ENCODE results near the gene TBC1D2.

Gene TBC1D2

DNA sequence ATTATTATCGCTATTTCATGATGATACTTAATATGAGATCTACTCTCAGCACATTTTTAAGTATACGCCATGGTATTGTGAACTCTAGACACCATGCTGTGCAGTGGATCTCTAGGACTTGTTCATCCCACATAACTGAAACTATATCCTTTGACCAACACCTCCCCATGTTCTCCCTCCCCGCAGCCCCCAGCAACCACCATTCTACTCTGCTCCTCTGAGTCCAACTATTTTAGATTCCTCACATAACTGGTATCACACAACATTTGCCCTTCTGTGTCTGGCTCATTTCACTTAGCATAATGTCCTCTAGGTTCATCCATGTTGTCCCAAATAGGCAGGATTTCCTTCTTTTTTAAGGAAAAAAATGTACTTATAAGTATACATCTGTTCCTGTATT lies 6.6 kb upstream of the TBC1D2 start:
- Histone ChIP-seq H3K9ac (ENCODE audit: low read depth in 1 of 2, low read length in 2 of 2) (no peak overlapping the region), H3K27me3 (ENCODE audit: control insufficient read depth in 1 of 2, insufficient read depth in 2 of 2, low read length in 2 of 2) (no peaks in the 10 kb centered on the region), H3K36me3 (ENCODE audit: control insufficient read depth in 1 of 2, insufficient read depth in 2 of 2, low read length in 2 of 2) (no peaks in the 10 kb centered on the region), H3K27ac (ENCODE audit: low read depth, low read length) (no peak overlapping the region), H3K9me3 (ENCODE audit: control insufficient read depth in 1 of 2, low read length in 2 of 2) (no peaks in the 10 kb centered on the region), H3K4me3 (ENCODE audit: low read depth in 1 of 2, low read length in 2 of 2) (no peak overlapping the region), H3K4me1 (ENCODE audit: control insufficient read depth in 1 of 2, insufficient read depth in 2 of 2, low read length in 2 of 2) (no peaks in the 10 kb centered on the region)

DNA sequence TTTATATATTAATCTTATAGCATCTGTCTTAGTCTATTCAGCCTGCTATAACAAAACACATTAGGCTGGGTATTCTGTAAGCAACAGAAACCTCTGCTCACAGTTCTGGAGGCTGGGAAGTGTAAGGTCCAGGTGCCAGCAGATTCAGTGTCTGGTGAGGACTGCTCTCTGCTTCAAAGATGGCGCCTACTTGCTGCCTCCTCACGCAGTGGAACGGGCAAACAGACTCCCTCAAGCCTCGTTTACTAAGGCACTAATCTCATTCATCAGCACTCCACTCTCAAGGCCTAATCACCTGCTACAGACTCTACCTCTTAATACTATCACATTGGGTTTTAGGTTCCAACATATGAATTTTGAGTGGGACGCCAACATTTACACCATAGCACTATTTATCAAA lies 5.2 kb upstream of the TBC1D2 start:
- Histone ChIP-seq H3K27me3 (ENCODE audit: control insufficient read depth in 1 of 2, insufficient read depth in 2 of 2, low read length in 2 of 2) (no peaks in the 10 kb centered on the region), H3K36me3 (ENCODE audit: control insufficient read depth in 1 of 2, insufficient read depth in 2 of 2, low read length in 2 of 2) (no peaks in the 10 kb centered on the region), H3K4me1 (ENCODE audit: control insufficient read depth in 1 of 2, insufficient read depth in 2 of 2, low read length in 2 of 2) (peaks cover 0 to 2% of the 10 kb centered on the region in 2 donors), H3K9me3 (ENCODE audit: control insufficient read depth in 1 of 2, low read length in 2 of 2) (no peaks in the 10 kb centered on the region), H3K27ac (ENCODE audit: low read depth, low read length) (no peak overlapping the region), H3K9ac (ENCODE audit: low read depth in 1 of 2, low read length in 2 of 2) (no peak overlapping the region), H3K4me3 (ENCODE audit: low read depth in 1 of 2, low read length in 2 of 2) (no peak overlapping the region)

GRCh38 chr9:98259791-98260190 lies 4.3 kb upstream of the TBC1D2 start:
- H3K4me1 ChIP-seq (ENCODE audit: control insufficient read depth in 1 of 2, insufficient read depth in 2 of 2, low read length in 2 of 2) = peaks cover 1 to 5% of the 10 kb centered on the region in 2 donors
- no peak overlapping the region for H3K9ac ChIP-seq (ENCODE audit: low read depth in 1 of 2, low read length in 2 of 2)
- no peaks in the 10 kb centered on the region for H3K36me3 ChIP-seq (ENCODE audit: control insufficient read depth in 1 of 2, insufficient read depth in 2 of 2, low read length in 2 of 2)
- H3K9me3 ChIP-seq (ENCODE audit: control insufficient read depth in 1 of 2, low read length in 2 of 2) = no peaks in the 10 kb centered on the region
- no peaks in the 10 kb centered on the region for H3K27me3 ChIP-seq (ENCODE audit: control insufficient read depth in 1 of 2, insufficient read depth in 2 of 2, low read length in 2 of 2)
- H3K4me3 ChIP-seq (ENCODE audit: low read depth in 1 of 2, low read length in 2 of 2) = no peak overlapping the region
- no peak overlapping the region for H3K27ac ChIP-seq (ENCODE audit: low read depth, low read length)

DNA sequence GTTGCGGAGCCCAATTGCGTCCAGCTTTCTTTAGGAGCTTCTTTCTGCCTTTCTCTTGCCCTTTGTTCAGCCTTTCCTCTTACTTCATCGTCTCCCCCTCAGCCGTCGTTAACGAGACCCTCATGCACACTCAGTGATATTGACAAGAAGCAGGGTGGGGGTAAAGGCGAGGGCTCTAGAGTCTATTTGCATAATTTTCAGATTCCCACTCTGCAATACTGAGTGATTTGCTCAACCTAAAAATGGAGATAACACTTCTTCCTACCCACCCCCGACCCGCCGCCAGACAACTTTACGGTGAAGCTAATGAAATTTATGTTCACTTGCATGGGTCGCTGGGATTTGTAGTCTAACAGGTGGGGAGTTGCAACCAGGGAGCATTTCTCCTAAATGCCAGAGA lies 1.3 kb upstream of the TBC1D2 start:
- Histone ChIP-seq H3K36me3 (ENCODE audit: control insufficient read depth in 1 of 2, insufficient read depth in 2 of 2, low read length in 2 of 2) (peaks cover 0 to 4% of the 10 kb centered on the region in 2 donors), H3K27me3 (ENCODE audit: control insufficient read depth in 1 of 2, insufficient read depth in 2 of 2, low read length in 2 of 2) (no peaks in the 10 kb centered on the region), H3K9me3 (ENCODE audit: control insufficient read depth in 1 of 2, low read length in 2 of 2) (no peaks in the 10 kb centered on the region), H3K9ac (ENCODE audit: low read depth in 1 of 2, low read length in 2 of 2) (peak overlapping the region; percentile 88 to 99), H3K4me3 (ENCODE audit: low read depth in 1 of 2, low read length in 2 of 2) (peak overlapping the region; percentile 91 to 96), H3K27ac (ENCODE audit: low read depth, low read length) (no peak overlapping the region), H3K4me1 (ENCODE audit: control insufficient read depth in 1 of 2, insufficient read depth in 2 of 2, low read length in 2 of 2) (peaks cover 24 to 29% of the 10 kb centered on the region in 2 donors)

DNA sequence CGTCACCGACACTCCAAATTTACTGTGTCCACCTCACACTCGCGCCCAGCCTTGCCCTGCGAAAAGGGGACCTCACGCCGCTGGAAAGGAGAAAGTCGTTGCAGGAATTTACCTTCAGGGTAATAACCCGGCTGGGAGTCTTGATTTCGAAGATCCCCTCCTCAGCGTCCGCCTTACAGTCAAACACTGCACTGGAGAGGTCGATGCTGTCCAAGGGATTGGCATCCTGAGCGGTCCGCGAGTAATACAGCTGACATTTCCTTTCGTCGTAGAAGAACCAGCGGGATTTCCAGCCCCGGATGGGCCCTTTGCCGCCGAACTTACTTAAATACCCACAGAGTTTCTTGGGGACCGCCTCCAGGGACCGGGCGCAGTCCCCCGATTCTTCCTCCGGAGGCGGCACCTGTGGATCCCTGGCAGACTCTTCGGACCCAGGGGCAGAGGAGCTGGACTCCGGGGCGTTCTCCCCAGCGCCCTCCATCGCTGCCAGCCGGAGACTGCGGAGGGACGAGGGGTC lies 330 bp downstream of the TBC1D2 start:
- no peaks in the 10 kb centered on the region for H3K9me3 ChIP-seq (ENCODE audit: control insufficient read depth in 1 of 2, low read length in 2 of 2)
- H3K9ac ChIP-seq (ENCODE audit: low read depth in 1 of 2, low read length in 2 of 2) = peak overlapping the region; percentile 88 to 91
- peak overlapping the region; percentile 91 to 96 for H3K4me3 ChIP-seq (ENCODE audit: low read depth in 1 of 2, low read length in 2 of 2)
- H3K27me3 ChIP-seq (ENCODE audit: control insufficient read depth in 1 of 2, insufficient read depth in 2 of 2, low read length in 2 of 2) = no peaks in the 10 kb centered on the region
- peak overlapping the region; percentile 98 for H3K27ac ChIP-seq (ENCODE audit: low read depth, low read length)
- peaks cover 0 to 12% of the 10 kb centered on the region in 2 donors for H3K36me3 ChIP-seq (ENCODE audit: control insufficient read depth in 1 of 2, insufficient read depth in 2 of 2, low read length in 2 of 2)
- H3K4me1 ChIP-seq (ENCODE audit: control insufficient read depth in 1 of 2, insufficient read depth in 2 of 2, low read length in 2 of 2) = peaks cover 24 to 32% of the 10 kb centered on the region in 2 donors

- Histone ChIP-seq H3K36me3 (ENCODE audit: control insufficient read depth in 1 of 2, insufficient read depth in 2 of 2, low read length in 2 of 2) (peaks cover 0 to 12% of the 10 kb centered on the region in 2 donors), H3K27ac (ENCODE audit: low read depth, low read length) (no peak overlapping the region), H3K4me3 (ENCODE audit: low read depth in 1 of 2, low read length in 2 of 2) (peak overlapping the region; percentile 91 to 96), H3K4me1 (ENCODE audit: control insufficient read depth in 1 of 2, insufficient read depth in 2 of 2, low read length in 2 of 2) (peaks cover 24 to 32% of the 10 kb centered on the region in 2 donors), H3K9ac (ENCODE audit: low read depth in 1 of 2, low read length in 2 of 2) (peak overlapping the region; percentile 88 to 91), H3K9me3 (ENCODE audit: control insufficient read depth in 1 of 2, low read length in 2 of 2) (no peaks in the 10 kb centered on the region), H3K27me3 (ENCODE audit: control insufficient read depth in 1 of 2, insufficient read depth in 2 of 2, low read length in 2 of 2) (no peaks in the 10 kb centered on the region)
Observed at GRCh38 chr9:98254228-98255060, 1.0 kb downstream of the TBC1D2 start.

- Histone ChIP-seq H3K4me1 (ENCODE audit: control insufficient read depth in 1 of 2, insufficient read depth in 2 of 2, low read length in 2 of 2) (peaks cover 24 to 38% of the 10 kb centered on the region in 2 donors), H3K36me3 (ENCODE audit: control insufficient read depth in 1 of 2, insufficient read depth in 2 of 2, low read length in 2 of 2) (peaks cover 0 to 17% of the 10 kb centered on the region in 2 donors), H3K4me3 (ENCODE audit: low read depth in 1 of 2, low read length in 2 of 2) (peak overlapping the region; percentile 8 to 91), H3K9ac (ENCODE audit: low read depth in 1 of 2, low read length in 2 of 2) (peak overlapping the region in 1 of 2 donors; percentile 15), H3K27me3 (ENCODE audit: control insufficient read depth in 1 of 2, insufficient read depth in 2 of 2, low read length in 2 of 2) (no peaks in the 10 kb centered on the region), H3K27ac (ENCODE audit: low read depth, low read length) (no peak overlapping the region), H3K9me3 (ENCODE audit: control insufficient read depth in 1 of 2, low read length in 2 of 2) (no peaks in the 10 kb centered on the region)
Observed at GRCh38 chr9:98253565-98253964, 1.9 kb downstream of the TBC1D2 start.

DNA sequence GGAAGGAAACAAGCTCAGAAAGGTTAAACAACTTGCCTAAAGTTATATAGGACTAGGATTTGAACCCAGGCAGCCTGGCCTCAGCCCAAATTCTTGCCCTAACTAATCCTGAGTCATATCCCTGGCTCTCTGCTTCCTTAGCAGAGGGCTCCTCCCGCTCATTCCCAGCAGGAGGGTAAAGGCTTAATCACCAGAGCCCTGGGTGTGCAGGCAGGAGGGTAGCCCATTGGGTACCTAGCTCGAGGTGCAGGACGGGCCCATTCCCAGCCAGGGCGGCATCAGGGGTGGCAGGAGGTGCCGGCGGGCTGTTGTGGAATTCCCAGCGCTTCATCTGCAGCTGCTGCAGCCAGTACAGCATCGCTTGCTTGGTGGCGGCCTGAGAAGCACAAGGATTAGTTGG lies 3.9 kb downstream of the TBC1D2 start:
- Histone ChIP-seq H3K4me3 (ENCODE audit: low read depth in 1 of 2, low read length in 2 of 2) (no peak overlapping the region), H3K9ac (ENCODE audit: low read depth in 1 of 2, low read length in 2 of 2) (no peak overlapping the region), H3K27me3 (ENCODE audit: control insufficient read depth in 1 of 2, insufficient read depth in 2 of 2, low read length in 2 of 2) (no peaks in the 10 kb centered on the region), H3K4me1 (ENCODE audit: control insufficient read depth in 1 of 2, insufficient read depth in 2 of 2, low read length in 2 of 2) (peaks cover 29 to 44% of the 10 kb centered on the region in 2 donors), H3K9me3 (ENCODE audit: control insufficient read depth in 1 of 2, low read length in 2 of 2) (no peaks in the 10 kb centered on the region), H3K27ac (ENCODE audit: low read depth, low read length) (no peak overlapping the region), H3K36me3 (ENCODE audit: control insufficient read depth in 1 of 2, insufficient read depth in 2 of 2, low read length in 2 of 2) (peaks cover 0 to 22% of the 10 kb centered on the region in 2 donors)

GRCh38 chr9:98249771-98250170 lies 5.7 kb downstream of the TBC1D2 start:
- Histone ChIP-seq H3K27ac (ENCODE audit: low read depth, low read length) (no peak overlapping the region), H3K4me3 (ENCODE audit: low read depth in 1 of 2, low read length in 2 of 2) (no peak overlapping the region), H3K4me1 (ENCODE audit: control insufficient read depth in 1 of 2, insufficient read depth in 2 of 2, low read length in 2 of 2) (peaks cover 24 to 42% of the 10 kb centered on the region in 2 donors), H3K9me3 (ENCODE audit: control insufficient read depth in 1 of 2, low read length in 2 of 2) (no peaks in the 10 kb centered on the region), H3K27me3 (ENCODE audit: control insufficient read depth in 1 of 2, insufficient read depth in 2 of 2, low read length in 2 of 2) (no peaks in the 10 kb centered on the region), H3K36me3 (ENCODE audit: control insufficient read depth in 1 of 2, insufficient read depth in 2 of 2, low read length in 2 of 2) (peaks cover 0 to 22% of the 10 kb centered on the region in 2 donors), H3K9ac (ENCODE audit: low read depth in 1 of 2, low read length in 2 of 2) (no peak overlapping the region)

- no peaks in the 10 kb centered on the region for H3K27me3 ChIP-seq (ENCODE audit: control insufficient read depth in 1 of 2, insufficient read depth in 2 of 2, low read length in 2 of 2)
- H3K4me1 ChIP-seq (ENCODE audit: control insufficient read depth in 1 of 2, insufficient read depth in 2 of 2, low read length in 2 of 2) = peaks cover 17 to 34% of the 10 kb centered on the region in 2 donors
- no peak overlapping the region for H3K27ac ChIP-seq (ENCODE audit: low read depth, low read length)
- H3K4me3 ChIP-seq (ENCODE audit: low read depth in 1 of 2, low read length in 2 of 2) = no peak overlapping the region
- H3K9me3 ChIP-seq (ENCODE audit: control insufficient read depth in 1 of 2, low read length in 2 of 2) = no peaks in the 10 kb centered on the region
- H3K36me3 ChIP-seq (ENCODE audit: control insufficient read depth in 1 of 2, insufficient read depth in 2 of 2, low read length in 2 of 2) = peaks cover 0 to 22% of the 10 kb centered on the region in 2 donors
- no peak overlapping the region for H3K9ac ChIP-seq (ENCODE audit: low read depth in 1 of 2, low read length in 2 of 2)
Observed at GRCh38 chr9:98248737-98249474, 6.5 kb downstream of the TBC1D2 start.

Measured in duodenal mucosa (tissue), 2 donors.